ENCODE measurements around the gene MGMT.

Gene MGMT

DNA sequence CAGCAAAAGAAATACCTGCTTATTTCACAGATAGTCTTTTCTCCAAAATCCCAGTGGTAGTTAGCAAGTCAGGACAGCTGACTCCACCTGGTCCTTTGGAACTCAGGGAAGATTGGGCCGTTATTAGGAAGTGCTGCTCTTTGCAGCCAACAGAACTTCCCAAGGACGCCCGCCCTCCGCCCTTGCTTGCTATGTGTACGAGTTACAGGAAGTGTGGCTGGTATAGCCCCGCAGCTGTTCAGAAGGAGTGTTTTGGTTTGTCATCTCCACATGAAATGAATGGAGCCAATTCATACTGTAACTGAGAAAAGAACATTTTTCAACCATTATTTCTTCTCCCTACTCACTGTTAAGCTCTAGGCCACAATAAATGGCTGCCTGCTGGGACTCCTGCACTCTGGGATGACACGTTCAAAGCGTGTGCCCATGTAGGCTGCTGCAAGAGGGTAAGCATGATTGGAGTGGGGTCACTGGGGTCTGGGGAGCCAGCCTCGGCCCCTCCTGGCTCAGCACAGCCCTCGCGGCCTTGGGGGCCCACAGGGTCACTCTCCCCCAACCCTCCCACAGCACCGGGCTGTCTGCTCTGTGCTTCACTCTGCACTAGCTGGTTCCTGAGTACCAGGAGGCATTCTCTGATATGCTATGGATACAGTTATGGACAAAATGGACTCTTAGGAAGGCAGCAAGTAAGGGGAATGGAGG, 253.0 kb downstream of the MGMT start:
- Mint-ChIP-seq H3K36me3 (ENCODE audit: low read depth) (no peaks in the 10 kb centered on the region), H3K27me3 (ENCODE audit: low read depth) (no peaks in the 10 kb centered on the region), H3K27ac (no peak overlapping the region), H3K9me3 (peaks cover 4% of the 10 kb centered on the region), H3K4me1 (ENCODE audit: low read depth) (no peaks in the 10 kb centered on the region), H3K4me3 (no peak overlapping the region)

GRCh38 chr10:129725011-129725410, 258.0 kb downstream of the MGMT start:
- Mint-ChIP-seq H3K4me3 (no peak overlapping the region), H3K27ac (no peak overlapping the region), H3K9me3 (peaks cover 24% of the 10 kb centered on the region), H3K4me1 (ENCODE audit: low read depth) (no peaks in the 10 kb centered on the region), H3K27me3 (ENCODE audit: low read depth) (no peaks in the 10 kb centered on the region), H3K36me3 (ENCODE audit: low read depth) (peaks cover 5% of the 10 kb centered on the region)

GRCh38 chr10:129725482-129725881, 258.4 kb downstream of the MGMT start:
- Mint-ChIP-seq H3K9me3 (peaks cover 28% of the 10 kb centered on the region), H3K27me3 (ENCODE audit: low read depth) (no peaks in the 10 kb centered on the region)

GRCh38 chr10:129725890-129726631, 259.0 kb downstream of the MGMT start:
- H3K9me3 Mint-ChIP-seq, result peaks cover 28% of the 10 kb centered on the region
- H3K27me3 Mint-ChIP-seq (ENCODE audit: low read depth), result no peaks in the 10 kb centered on the region
- H3K27ac Mint-ChIP-seq, result no peak overlapping the region
- H3K4me3 Mint-ChIP-seq, result no peak overlapping the region
- peaks cover 5% of the 10 kb centered on the region for H3K36me3 Mint-ChIP-seq (ENCODE audit: low read depth)
- no peaks in the 10 kb centered on the region for H3K4me1 Mint-ChIP-seq (ENCODE audit: low read depth)

More at GRCh38 chr10:129725482-129725881, 258.4 kb downstream of the MGMT start:
- Mint-ChIP-seq H3K36me3 (ENCODE audit: low read depth) (peaks cover 5% of the 10 kb centered on the region), H3K27ac (no peak overlapping the region), H3K4me1 (ENCODE audit: low read depth) (no peaks in the 10 kb centered on the region), H3K4me3 (no peak overlapping the region)

DNA sequence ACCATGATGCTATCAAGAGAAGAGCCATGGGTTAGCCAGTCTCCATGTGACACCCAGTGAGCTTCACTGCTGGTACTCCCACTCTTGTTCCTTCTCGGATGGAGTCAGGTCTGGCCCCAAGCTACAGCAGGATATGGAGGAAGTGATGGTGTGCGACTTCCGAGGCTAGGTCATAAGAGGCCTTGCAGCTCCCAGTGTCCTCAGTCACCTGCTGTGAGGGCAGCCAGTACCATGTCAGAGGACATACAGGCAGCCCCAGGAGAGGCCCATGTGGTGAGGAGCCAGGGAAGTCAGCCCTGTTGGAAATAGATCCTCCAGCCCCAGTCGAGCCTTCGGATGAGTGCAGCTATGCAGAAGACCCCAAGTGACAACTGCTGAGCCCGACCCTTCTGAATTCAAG, 260.0 kb downstream of the MGMT start:
- peaks cover 28% of the 10 kb centered on the region for H3K9me3 Mint-ChIP-seq
- H3K4me1 Mint-ChIP-seq (ENCODE audit: low read depth), result no peaks in the 10 kb centered on the region
- no peak overlapping the region for H3K27ac Mint-ChIP-seq

GRCh38 chr10:129727495-129727894, 260.5 kb downstream of the MGMT start:
- Mint-ChIP-seq H3K4me3 (no peak overlapping the region), H3K9me3 (peaks cover 25% of the 10 kb centered on the region), H3K27me3 (ENCODE audit: low read depth) (no peaks in the 10 kb centered on the region), H3K4me1 (ENCODE audit: low read depth) (no peaks in the 10 kb centered on the region), H3K27ac (no peak overlapping the region), H3K36me3 (ENCODE audit: low read depth) (peaks cover 5% of the 10 kb centered on the region)

More for the DNA sequence above, 260.0 kb downstream of the MGMT start:
- H3K4me3 Mint-ChIP-seq, result no peak overlapping the region
- H3K36me3 Mint-ChIP-seq (ENCODE audit: low read depth), result peaks cover 5% of the 10 kb centered on the region
- H3K27me3 Mint-ChIP-seq (ENCODE audit: low read depth), result no peaks in the 10 kb centered on the region

DNA sequence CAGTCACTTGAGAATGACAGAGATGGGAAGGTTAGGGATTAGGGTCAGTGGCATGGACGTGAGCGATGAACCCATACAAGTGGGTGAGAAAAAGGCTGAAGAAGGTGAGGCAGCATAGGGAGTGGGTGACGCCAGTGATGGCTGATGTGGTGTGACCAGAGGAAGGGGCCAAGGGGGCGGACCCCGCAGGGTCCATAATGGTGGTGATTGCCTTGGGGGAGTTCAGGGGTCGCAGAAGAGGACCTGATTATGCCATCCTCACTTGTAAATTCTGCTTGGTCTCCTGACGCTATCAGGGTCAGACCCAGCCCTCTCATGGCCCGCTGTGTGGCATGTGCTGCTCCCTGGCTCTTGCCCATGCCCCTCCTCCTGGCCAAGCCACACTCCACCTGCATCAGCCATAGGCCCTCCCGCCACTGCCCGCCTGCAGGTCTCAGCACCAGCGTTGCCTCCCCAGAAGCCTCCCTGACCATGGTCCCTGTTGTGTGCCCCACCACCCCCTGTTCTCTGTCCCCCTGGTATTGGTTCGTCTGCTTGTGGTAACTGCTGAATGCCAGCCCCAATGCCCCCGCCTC, 261.3 kb downstream of the MGMT start:
- H3K4me3 Mint-ChIP-seq, result no peak overlapping the region
- H3K27me3 Mint-ChIP-seq (ENCODE audit: low read depth), result no peaks in the 10 kb centered on the region
- peaks cover 5% of the 10 kb centered on the region for H3K36me3 Mint-ChIP-seq (ENCODE audit: low read depth)
- H3K27ac Mint-ChIP-seq, result no peak overlapping the region
- no peaks in the 10 kb centered on the region for H3K4me1 Mint-ChIP-seq (ENCODE audit: low read depth)
- peaks cover 24% of the 10 kb centered on the region for H3K9me3 Mint-ChIP-seq

GRCh38 chr10:129728905-129729795, 262.1 kb downstream of the MGMT start:
- Mint-ChIP-seq H3K4me3 (no peak overlapping the region), H3K27ac (no peak overlapping the region), H3K27me3 (ENCODE audit: low read depth) (no peaks in the 10 kb centered on the region), H3K36me3 (ENCODE audit: low read depth) (peaks cover 5% of the 10 kb centered on the region), H3K4me1 (ENCODE audit: low read depth) (no peaks in the 10 kb centered on the region), H3K9me3 (peaks cover 24% of the 10 kb centered on the region)

GRCh38 chr10:129730272-129730992, 263.4 kb downstream of the MGMT start:
- Mint-ChIP-seq H3K36me3 (ENCODE audit: low read depth) (peaks cover 5% of the 10 kb centered on the region), H3K9me3 (peaks cover 24% of the 10 kb centered on the region), H3K4me1 (ENCODE audit: low read depth) (no peaks in the 10 kb centered on the region), H3K27me3 (ENCODE audit: low read depth) (no peaks in the 10 kb centered on the region), H3K4me3 (no peak overlapping the region), H3K27ac (no peak overlapping the region)

GRCh38 chr10:129730993-129731325, 263.9 kb downstream of the MGMT start:
- no peak overlapping the region for H3K4me3 Mint-ChIP-seq
- peaks cover 21% of the 10 kb centered on the region for H3K9me3 Mint-ChIP-seq
- H3K27me3 Mint-ChIP-seq (ENCODE audit: low read depth), result no peaks in the 10 kb centered on the region
- peaks cover 3% of the 10 kb centered on the region for H3K36me3 Mint-ChIP-seq (ENCODE audit: low read depth)
- H3K4me1 Mint-ChIP-seq (ENCODE audit: low read depth), result no peaks in the 10 kb centered on the region
- H3K27ac Mint-ChIP-seq, result no peak overlapping the region

DNA sequence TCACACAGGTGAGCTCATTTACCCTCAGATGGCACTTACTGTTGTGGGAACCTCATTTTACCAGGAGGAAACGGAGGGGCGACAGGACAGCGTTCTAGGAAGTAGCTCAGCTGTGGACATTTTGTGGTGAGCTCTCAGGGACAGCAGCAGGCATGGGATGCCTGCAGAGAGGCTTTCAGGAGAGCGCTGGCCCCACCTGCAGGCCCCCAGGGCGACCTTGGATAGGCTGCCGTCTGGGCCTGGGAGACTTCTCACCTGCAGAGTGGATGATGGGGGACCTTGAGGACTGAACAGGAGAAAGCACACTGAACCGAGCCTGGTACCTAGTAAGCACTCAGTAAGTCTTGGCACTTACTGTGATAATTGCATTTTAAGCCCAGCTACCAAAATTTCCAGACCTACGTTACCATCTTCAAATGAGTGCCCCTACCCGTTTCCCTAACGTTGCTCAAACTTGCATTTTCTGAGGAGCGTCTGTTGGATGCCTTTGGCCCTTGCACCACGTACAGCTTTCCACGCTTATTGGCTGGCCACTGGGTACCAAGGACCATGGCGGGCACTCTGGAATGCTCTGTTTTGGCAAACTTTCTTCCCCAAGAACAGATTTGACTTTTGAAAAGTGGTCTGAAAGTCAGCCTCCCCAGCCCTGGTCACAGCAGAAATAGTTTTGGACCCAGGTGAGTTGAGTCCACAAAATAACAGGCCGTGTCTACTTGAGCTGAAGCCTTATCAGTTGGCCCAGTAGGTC, 273.7 kb downstream of the MGMT start:
- no peak overlapping the region for H3K4me3 Mint-ChIP-seq
- no peaks in the 10 kb centered on the region for H3K36me3 Mint-ChIP-seq (ENCODE audit: low read depth)
- H3K27ac Mint-ChIP-seq, result no peak overlapping the region
- H3K4me1 Mint-ChIP-seq (ENCODE audit: low read depth), result no peaks in the 10 kb centered on the region
- peaks cover 33% of the 10 kb centered on the region for H3K9me3 Mint-ChIP-seq
- no peaks in the 10 kb centered on the region for H3K27me3 Mint-ChIP-seq (ENCODE audit: low read depth)

GRCh38 chr10:129741280-129741977, 274.4 kb downstream of the MGMT start:
- Mint-ChIP-seq H3K4me3 (no peak overlapping the region), H3K9me3 (peaks cover 33% of the 10 kb centered on the region), H3K36me3 (ENCODE audit: low read depth) (no peaks in the 10 kb centered on the region), H3K27me3 (ENCODE audit: low read depth) (no peaks in the 10 kb centered on the region), H3K4me1 (ENCODE audit: low read depth) (no peaks in the 10 kb centered on the region), H3K27ac (no peak overlapping the region)

All from T-helper 1 cell treated with Interleukin-12 subunit alpha and Interleukin-12 subunit beta and Interleukin-4 antibody, amounts not matched to agents 30 μg/mL and 1 μg/mL, for 36 hours (primary cell).